ENCODE data around the gene GLRX5. TPM values are rescaled to one million over a fixed set of nuclear protein-coding genes. Genes with fewer than 3 reads are reported as not detected.

GLRX5 gene
- total RNA-seq, 4 donors from 2014 or later: 11.6 to 177 (median 38.2) TPM

DNA sequence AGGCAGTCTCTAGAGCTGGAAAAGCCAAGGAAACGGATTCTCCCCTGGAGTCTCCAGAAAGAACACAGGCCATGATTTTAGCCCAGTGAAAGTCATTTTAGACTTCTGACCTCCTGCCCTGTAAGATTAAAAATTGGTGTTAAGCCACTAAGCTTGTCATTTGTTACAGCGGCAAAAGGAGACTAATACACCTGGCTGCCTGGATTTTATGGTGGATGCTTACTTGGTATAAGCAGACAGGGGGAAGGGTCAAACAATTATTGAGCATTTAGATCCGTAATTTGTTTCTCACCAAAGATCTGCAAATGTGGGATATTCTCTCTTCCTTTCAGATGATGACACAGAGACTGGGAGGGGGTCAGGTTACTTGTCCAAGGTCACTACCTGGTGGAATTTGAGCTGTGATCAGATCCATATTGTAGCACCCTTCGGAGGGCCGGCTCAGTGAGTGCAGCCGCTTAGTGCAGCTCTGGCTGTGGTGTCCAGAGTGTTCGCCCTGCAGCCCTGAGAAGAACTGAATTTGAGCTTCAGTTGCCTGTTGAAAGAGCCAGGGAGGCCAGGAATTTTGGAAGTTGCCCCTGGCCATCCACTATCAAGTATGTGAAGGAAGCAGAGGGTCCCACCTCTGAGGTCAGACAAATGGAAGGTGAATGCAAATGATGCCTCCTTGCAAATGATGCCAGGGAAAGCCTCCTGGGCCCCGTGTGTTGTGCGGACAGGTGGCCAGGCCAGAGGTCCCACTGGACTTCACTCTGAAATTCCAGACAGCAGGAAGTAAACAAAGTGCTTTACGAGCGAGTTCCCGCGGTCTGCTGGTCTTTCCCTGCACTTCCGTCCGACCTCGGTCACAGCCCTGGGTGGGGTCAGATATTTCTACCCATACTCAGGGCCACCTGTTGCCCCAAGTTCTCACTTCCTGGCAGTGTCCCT lies 15.1 kb downstream of the GLRX5 start:
- TF ChIP-seq CTCF (IDR thresholded peaks at IDR 0.05) (no peak), POLR2A (IDR thresholded peaks at IDR 0.05) (no peak), EP300 (IDR thresholded peaks at IDR 0.05; ENCODE audit: low read depth) (no peak)
- WGBS, 2 donors (ENCODE audit: low coverage in 1 of 2): 52 to 100% methylated on average over 1 to 16 of the region's 16 CpGs
- no peaks in the 10 kb centered on the region for H3K9me3 ChIP-seq
- H3K27me3 ChIP-seq: no peaks in the 10 kb centered on the region
- no peaks in the 10 kb centered on the region for H3K36me3 ChIP-seq
- no peak overlapping the region for H3K27ac ChIP-seq
- no peaks in the 10 kb centered on the region for H3K4me1 ChIP-seq
- H3K4me3 ChIP-seq: no peak overlapping the region
- intact Hi-C loops (cut with DNase I; ENCODE audit: low total_unique reads) (no loop called here), in situ Hi-C loops (cut with MboI; ENCODE audit: low pct_ligation_motif_present in 1 of 4, low pct_unique_long_range_greater_than_20kb in 1 of 4, low sequenced_read_pairs in 3 of 4) (loop anchor here in 2 of 4 donors (25.0 kb wide), 2 partner anchors 413 to 437 kb away; no protein-coding TSS in a partner anchor)
- DNase-seq: peak; percentile 35

GRCh38 chr14:95551435-95551834 lies 16.6 kb downstream of the GLRX5 start:
- H3K27ac ChIP-seq: no peak overlapping the region
- no peaks in the 10 kb centered on the region for H3K4me1 ChIP-seq
- TF ChIP-seq POLR2AphosphoS5 (IDR thresholded peaks at IDR 0.05) (no peak), CTCF (IDR thresholded peaks at IDR 0.05) (no peak), POLR2A (IDR thresholded peaks at IDR 0.05) (no peak), EP300 (IDR thresholded peaks at IDR 0.05; ENCODE audit: low read depth) (no peak)
- H3K4me3 ChIP-seq: no peak overlapping the region
- H3K27me3 ChIP-seq: no peaks in the 10 kb centered on the region
- 100% methylated on average over 1 of the region's 1 CpG for WGBS, 2 donors (ENCODE audit: low coverage in 1 of 2)
- no peak for DNase-seq
- H3K36me3 ChIP-seq: no peaks in the 10 kb centered on the region
- H3K9me3 ChIP-seq: no peaks in the 10 kb centered on the region
- intact Hi-C loops (cut with DNase I; ENCODE audit: low total_unique reads): no loop called here
- in situ Hi-C loops (cut with MboI; ENCODE audit: low pct_ligation_motif_present in 1 of 4, low pct_unique_long_range_greater_than_20kb in 1 of 4, low sequenced_read_pairs in 3 of 4): loop anchor here in 2 of 4 donors (25.0 kb wide), 1 partner anchor 436 kb away; no protein-coding TSS in a partner anchor

DNA sequence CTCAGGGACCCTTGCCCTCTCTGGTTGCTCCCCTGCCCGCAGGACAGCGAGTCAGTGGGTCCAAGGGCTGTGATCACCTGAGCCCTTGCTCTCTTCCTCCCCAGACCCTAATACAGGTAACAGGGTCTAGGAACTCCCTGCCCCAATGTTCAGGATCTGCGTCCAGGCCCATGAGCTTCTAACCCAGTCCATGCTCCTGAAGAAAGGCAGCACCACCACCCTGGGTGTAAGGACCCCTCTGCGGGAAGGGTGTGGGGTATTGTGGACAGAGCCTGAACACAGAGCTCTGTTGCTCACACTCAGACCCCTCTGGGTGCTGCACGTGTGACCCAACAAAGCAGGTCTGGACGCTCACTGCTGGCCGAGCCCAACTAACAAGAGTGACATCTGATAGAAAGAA lies 18.3 kb downstream of the GLRX5 start:
- H3K4me1 ChIP-seq: no peaks in the 10 kb centered on the region
- H3K9me3 ChIP-seq: no peaks in the 10 kb centered on the region
- WGBS, 2 donors (ENCODE audit: low coverage in 1 of 2): 89% methylated on average over 7 of the region's 7 CpGs; no CpG with 5 or more reads in 1 of the 2 donors
- H3K4me3 ChIP-seq: no peak overlapping the region
- H3K27ac ChIP-seq: no peak overlapping the region
- in situ Hi-C loops (cut with MboI; ENCODE audit: low pct_ligation_motif_present in 1 of 4, low pct_unique_long_range_greater_than_20kb in 1 of 4, low sequenced_read_pairs in 3 of 4) (loop anchor here in 2 of 4 donors (25.0 kb wide), 1 partner anchor 434 kb away; no protein-coding TSS in a partner anchor), intact Hi-C loops (cut with DNase I; ENCODE audit: low total_unique reads) (no loop called here)
- H3K27me3 ChIP-seq: no peaks in the 10 kb centered on the region
- TF ChIP-seq POLR2AphosphoS5 (IDR thresholded peaks at IDR 0.05) (no peak), CTCF (IDR thresholded peaks at IDR 0.05) (no peak)
- no peaks in the 10 kb centered on the region for H3K36me3 ChIP-seq
- DNase-seq: no peak

DNA sequence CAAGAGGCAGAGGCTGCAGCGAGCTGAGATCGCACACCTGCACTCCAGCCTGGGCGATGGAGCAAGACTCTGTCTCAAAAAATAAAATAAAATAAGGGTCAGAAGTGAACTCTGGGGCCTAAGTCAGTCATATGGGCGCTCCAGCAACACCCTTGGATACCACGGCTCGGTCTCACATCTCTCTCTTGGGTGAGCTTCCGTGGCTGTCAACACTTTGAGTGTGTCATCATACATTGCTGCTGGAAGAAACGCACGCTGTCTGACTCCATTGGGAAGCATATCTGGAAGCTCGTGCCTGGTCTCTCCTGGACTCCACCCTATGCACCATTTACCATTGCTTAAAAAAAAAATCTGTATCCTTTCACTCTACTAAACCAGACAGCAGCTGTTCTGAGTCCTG lies 20.2 kb downstream of the GLRX5 start:
- H3K27me3 ChIP-seq: no peaks in the 10 kb centered on the region
- H3K27ac ChIP-seq: no peak overlapping the region
- WGBS, 2 donors (ENCODE audit: low coverage in 1 of 2): 85 to 89% methylated on average over 9 to 10 of the region's 10 CpGs
- H3K4me1 ChIP-seq: no peaks in the 10 kb centered on the region
- TF ChIP-seq CTCF (IDR thresholded peaks at IDR 0.05): no peak
- no peak for TF ChIP-seq POLR2A (IDR thresholded peaks at IDR 0.05)
- no peak for TF ChIP-seq EP300 (IDR thresholded peaks at IDR 0.05; ENCODE audit: low read depth)
- TF ChIP-seq POLR2AphosphoS5 (IDR thresholded peaks at IDR 0.05): no peak
- no peak for DNase-seq
- in situ Hi-C loops (cut with MboI; ENCODE audit: low pct_ligation_motif_present in 1 of 4, low pct_unique_long_range_greater_than_20kb in 1 of 4, low sequenced_read_pairs in 3 of 4): loop anchor here in 2 of 4 donors (25.0 kb wide), 1 partner anchor 432 kb away; no protein-coding TSS in a partner anchor
- intact Hi-C loops (cut with DNase I; ENCODE audit: low total_unique reads): loop anchor here (5.0 kb wide), 1 partner anchor 437 kb away; no protein-coding TSS in a partner anchor
- no peaks in the 10 kb centered on the region for H3K36me3 ChIP-seq
- no peaks in the 10 kb centered on the region for H3K9me3 ChIP-seq
- H3K4me3 ChIP-seq: no peak overlapping the region
